Uterine smooth muscle cell (primary cell): ENCODE results near the gene CFAP92. TPM values are rescaled to one million over a fixed set of nuclear protein-coding genes. Genes with fewer than 3 reads are reported as not detected.

Experiments
- total RNA-seq: library from RNA; depleted of rRNA; stranded (reverse); fragments of >200 nt; gene quantifications from 2 replicates; pipeline ENCODE4 v1.2.3, GENCODE V29; 2014

Gene CFAP92
- total RNA-seq, result not detected in 2 replicates

DNA sequence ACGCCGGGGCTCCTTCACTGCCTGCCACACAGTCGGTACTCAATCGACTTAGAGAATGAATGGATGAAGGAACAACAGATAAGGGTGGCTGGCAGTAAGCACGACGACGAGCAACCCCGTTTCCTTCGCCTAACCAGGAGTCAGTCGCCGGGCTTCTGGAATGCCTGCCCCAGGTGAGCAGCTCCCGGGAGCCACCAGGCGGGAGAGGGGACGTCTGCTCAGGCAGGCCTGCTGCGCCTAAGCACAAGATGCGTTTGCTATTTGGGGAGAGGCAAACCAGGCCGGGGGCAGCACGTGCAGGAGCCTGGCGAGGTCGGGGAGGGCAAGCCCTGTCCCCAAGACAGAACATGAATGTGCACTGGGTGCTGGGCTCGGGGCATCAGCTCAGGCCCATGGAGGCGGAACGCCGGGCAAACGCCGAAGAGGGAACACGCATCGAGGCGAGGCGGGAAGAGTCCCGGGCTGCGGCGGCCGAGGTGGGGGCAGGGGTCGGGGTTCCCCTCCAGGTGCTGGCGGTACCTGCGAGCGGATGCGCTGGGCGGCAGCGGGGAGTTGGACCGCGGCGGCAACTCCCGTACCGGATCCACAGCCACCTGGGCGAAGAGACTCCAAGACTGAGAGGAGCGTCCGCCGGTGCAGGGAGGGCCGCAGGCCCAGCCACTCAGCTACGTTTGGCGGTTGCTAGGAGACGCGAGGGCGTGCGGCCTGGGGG, at the start of gene CFAP92:
CFAP92 (minus strand) TSS at position 616 of the 712 bp plus-strand sequence. CDS start 772 bp downstream, outside the sequence.

DNA sequence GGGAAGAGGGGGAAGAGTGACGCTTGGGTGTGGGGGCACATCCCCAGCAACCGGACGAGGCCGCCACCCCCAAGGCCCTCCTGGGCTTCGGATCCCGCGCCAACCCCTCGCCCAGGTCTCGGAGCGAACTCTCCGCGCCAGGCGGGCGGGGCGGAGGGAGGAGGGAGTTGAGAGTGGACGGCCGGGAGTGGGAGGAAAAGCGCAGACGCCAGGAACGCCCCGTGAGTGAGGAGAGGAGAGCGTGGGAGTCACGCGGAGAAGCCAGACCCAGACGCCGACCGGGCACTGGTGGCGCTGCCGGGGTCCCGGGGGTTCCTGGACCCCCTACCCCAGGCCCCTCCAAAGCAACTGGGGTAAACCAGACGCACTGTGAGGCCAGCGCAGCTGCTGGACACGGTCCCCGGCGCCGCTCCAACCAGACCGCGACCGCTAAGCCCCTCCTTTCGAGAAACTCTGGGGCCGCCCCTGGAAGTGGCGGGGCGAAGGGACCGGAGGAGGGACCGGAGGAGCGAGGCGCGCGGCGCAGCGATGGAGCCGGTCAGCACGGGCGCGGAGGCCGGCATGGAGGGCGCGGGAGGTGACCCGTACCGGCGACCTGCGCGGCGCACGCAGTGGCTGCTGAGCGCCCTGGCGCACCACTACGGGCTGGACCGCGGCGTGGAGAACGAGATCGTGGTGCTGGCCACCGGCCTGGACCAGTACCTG, 7.4 kb upstream of the CFAP92 start, which contains the start of gene EFCC1:
EFCC1 (plus strand) TSS at position 204 of the 705 bp plus-strand sequence; CDS start at position 529, 325 bp downstream.

GRCh38 chr3:128879125-128879969, 114.5 kb downstream of the CFAP92 start, which contains the start of gene ACAD9:
Gene ACAD9, plus strand, starts transcription at chr3:128879620. Its CDS starts 72 bp downstream, at chr3:128879692.

Other genes starting within 250 kb of the CFAP92 start
- 45.5 and 56.0 TPM in 2 replicates for gene ACAD9, start 114.5 kb downstream of the CFAP92 start, total RNA-seq
- gene EFCC1, start 7.2 kb upstream of the CFAP92 start, total RNA-seq, result not detected in 2 replicates
- gene GP9, start 66.7 kb upstream of the CFAP92 start, total RNA-seq, result not detected in 2 replicates
- 11.4 and 13.2 TPM in 2 replicates for gene RAB43, start 127.7 kb upstream of the CFAP92 start, total RNA-seq
- 25.9 and 37.7 TPM in 2 replicates for gene ISY1, start 167.0 kb upstream of the CFAP92 start, total RNA-seq
- gene CNBP, start 189.8 kb upstream of the CFAP92 start, total RNA-seq, result 248 and 334 TPM in 2 replicates